ENCODE results near the gene ICE2. TPM values are rescaled to one million over a fixed set of nuclear protein-coding genes. Genes with fewer than 3 reads are reported as not detected.

ICE2 gene
- total RNA-seq, 1 experiment from 2014 or later, result 76.5 TPM

- POLR2A ChIA-PET (ENCODE audit: low non-redundant PET), result no interaction called here
- Histone ChIP-seq H3K27ac (ENCODE audit: low read depth, low read length, poor library complexity, severe bottlenecking) (no peak overlapping the region), H3K27me3 (replicated peaks; ENCODE audit: insufficient read depth, low read depth, low read length, poor library complexity) (no peaks in the 10 kb centered on the region), H3K4me3 (ENCODE audit: low read depth, low read length, poor library complexity, severe bottlenecking) (no peak overlapping the region), H3K9me3 (ENCODE audit: low read depth, low read length, poor library complexity, severe bottlenecking) (no peaks in the 10 kb centered on the region), H3K36me3 (ENCODE audit: insufficient read depth, low read length, poor library complexity, severe bottlenecking) (no peaks in the 10 kb centered on the region), H3K4me1 (ENCODE audit: insufficient read depth, low read length, poor library complexity, severe bottlenecking) (no peaks in the 10 kb centered on the region)
- CTCF ChIA-PET, result no interaction called here
- TF ChIP-seq EZH2 (IDR thresholded peaks at IDR 0.05; ENCODE audit: borderline replicate concordance, low read depth, low read length, poor library complexity, severe bottlenecking) (no peak), CTCF (conservative IDR thresholded peaks at IDR 0.05; ENCODE audit: low read depth, low read length) (no peak)
- no peak for DNase-seq (ENCODE audit: low spot score)
- intact Hi-C loops (cut with micrococcal nuclease; ENCODE audit: unreplicated experiment), result no loop called here
- no TSS peak for BruUV-seq (replicated peaks)
These were observed 53.5 kb downstream of the ICE2 start for GRCh38 chr15:60425461-60425860.

GRCh38 chr15:60424006-60424405 lies 54.9 kb downstream of the ICE2 start:
- no peak for DNase-seq (ENCODE audit: low spot score)
- ChIA-PET POLR2A (ENCODE audit: low non-redundant PET) (no interaction called here), CTCF (no interaction called here)
- no TSS peak for BruUV-seq (replicated peaks)
- H3K4me3 ChIP-seq (ENCODE audit: low read depth, low read length, poor library complexity, severe bottlenecking), result no peak overlapping the region
- no peak for TF ChIP-seq EZH2 (IDR thresholded peaks at IDR 0.05; ENCODE audit: borderline replicate concordance, low read depth, low read length, poor library complexity, severe bottlenecking)
- TF ChIP-seq CTCF (conservative IDR thresholded peaks at IDR 0.05; ENCODE audit: low read depth, low read length), result no peak
- H3K9me3 ChIP-seq (ENCODE audit: low read depth, low read length, poor library complexity, severe bottlenecking), result no peaks in the 10 kb centered on the region
- H3K27ac ChIP-seq (ENCODE audit: low read depth, low read length, poor library complexity, severe bottlenecking), result no peak overlapping the region
- no peaks in the 10 kb centered on the region for H3K36me3 ChIP-seq (ENCODE audit: insufficient read depth, low read length, poor library complexity, severe bottlenecking)
- H3K27me3 ChIP-seq (replicated peaks; ENCODE audit: insufficient read depth, low read depth, low read length, poor library complexity), result no peaks in the 10 kb centered on the region
- intact Hi-C loops (cut with micrococcal nuclease; ENCODE audit: unreplicated experiment), result no loop called here
- H3K4me1 ChIP-seq (ENCODE audit: insufficient read depth, low read length, poor library complexity, severe bottlenecking), result no peaks in the 10 kb centered on the region

- H3K27ac ChIP-seq (ENCODE audit: low read depth, low read length, poor library complexity, severe bottlenecking), result no peak overlapping the region
- no peaks in the 10 kb centered on the region for H3K9me3 ChIP-seq (ENCODE audit: low read depth, low read length, poor library complexity, severe bottlenecking)
- intact Hi-C loops (cut with micrococcal nuclease; ENCODE audit: unreplicated experiment), result no loop called here
- peak; percentile 75 for DNase-seq (ENCODE audit: low spot score)
- POLR2A ChIA-PET (ENCODE audit: low non-redundant PET), result no interaction called here
- no peak for TF ChIP-seq CTCF (conservative IDR thresholded peaks at IDR 0.05; ENCODE audit: low read depth, low read length)
- no peak for TF ChIP-seq EZH2 (IDR thresholded peaks at IDR 0.05; ENCODE audit: borderline replicate concordance, low read depth, low read length, poor library complexity, severe bottlenecking)
- BruUV-seq (replicated peaks), result no TSS peak
- no peaks in the 10 kb centered on the region for H3K4me1 ChIP-seq (ENCODE audit: insufficient read depth, low read length, poor library complexity, severe bottlenecking)
- CTCF ChIA-PET, result no interaction called here
- H3K27me3 ChIP-seq (replicated peaks; ENCODE audit: insufficient read depth, low read depth, low read length, poor library complexity), result no peaks in the 10 kb centered on the region
- H3K4me3 ChIP-seq (ENCODE audit: low read depth, low read length, poor library complexity, severe bottlenecking), result no peak overlapping the region
- no peaks in the 10 kb centered on the region for H3K36me3 ChIP-seq (ENCODE audit: insufficient read depth, low read length, poor library complexity, severe bottlenecking)
These were observed 55.4 kb downstream of the ICE2 start for GRCh38 chr15:60423537-60423936.
